Fibroblast of lung (primary cell): ENCODE data around the gene GUCY1A2. TPM values are rescaled to one million over a fixed set of nuclear protein-coding genes. Genes with fewer than 3 reads are reported as not detected.

Source experiments
- DNase-seq, 2 donors: peaks; one replicate each; pipeline versions ENCODE4 v3.0.0 to v3.0.0-alpha.2; 2010; ENCODE audit warnings: low read depth in 2 of 2
- H2AFZ ChIP-seq: 2 replicates; pipeline ENCODE4 v1.5.1; 2012; ENCODE audit warnings: low read length, control low read depth, inconsistent platforms
- H3K27ac ChIP-seq: 2 replicates; pipeline ENCODE4 v1.5.1; 2011; ENCODE audit warnings: low read length, control low read depth; ENCODE audit not compliant: insufficient read depth
- H3K27me3 ChIP-seq: 2 replicates; pipeline ENCODE4 v1.5.1; 2011; ENCODE audit warnings: mild to moderate bottlenecking, low read length; ENCODE audit not compliant: control insufficient read depth, insufficient read depth
- H3K36me3 ChIP-seq: 2 replicates; pipeline ENCODE4 v1.5.1; 2011; ENCODE audit warnings: low read length; ENCODE audit not compliant: control insufficient read depth, insufficient read depth
- H3K4me1 ChIP-seq: 2 replicates; pipeline ENCODE4 v1.5.1; 2011; ENCODE audit warnings: low read length; ENCODE audit not compliant: control insufficient read depth, insufficient read depth; ENCODE audit errors: extremely low read depth
- H3K4me2 ChIP-seq: 2 replicates; pipeline ENCODE4 v1.5.1; 2011; ENCODE audit warnings: low read length, control low read depth; ENCODE audit not compliant: insufficient read depth; ENCODE audit errors: extremely low read depth
- H3K4me3 ChIP-seq, 4 experiments: fragments of 200-600 bp in 1 of 4; sonication (generic) in 1 of 4; replicated peaks in 1 of 4; 2 replicates each; pipeline ENCODE4 v1.5.1; 2011 to 2016; ENCODE audit warnings: low read length in 4 of 4, low read depth in 3 of 4, mild to moderate bottlenecking in 3 of 4, control low read depth in 2 of 4, inconsistent platforms in 1 of 4, mixed read lengths in 1 of 4; ENCODE audit not compliant: insufficient read depth in 1 of 4; ENCODE audit errors: control extremely low read depth in 1 of 4
- H3K79me2 ChIP-seq: 2 replicates; pipeline ENCODE4 v1.5.1; 2012; ENCODE audit warnings: mild to moderate bottlenecking, low read length, inconsistent platforms; ENCODE audit not compliant: control insufficient read depth, insufficient read depth
- H3K9ac ChIP-seq: 2 replicates; pipeline ENCODE4 v1.5.1; 2011; ENCODE audit warnings: mild to moderate bottlenecking, low read length, control low read depth; ENCODE audit not compliant: insufficient read depth
- H3K9me3 ChIP-seq: 2 replicates; pipeline ENCODE4 v1.5.1; 2012; ENCODE audit warnings: low read depth, low read length; ENCODE audit not compliant: control insufficient read depth, insufficient read depth
- H4K20me1 ChIP-seq: 2 replicates; pipeline ENCODE4 v1.5.1; 2011; ENCODE audit warnings: low read length; ENCODE audit not compliant: control insufficient read depth, insufficient read depth; ENCODE audit errors: extremely low read depth
- EZH2 ChIP-seq: IDR thresholded peaks from 2 replicates; pipeline ENCODE4 v1.5.1; 2012; ENCODE audit warnings: low read length, control low read depth, mild to moderate bottlenecking; ENCODE audit errors: missing control alignments
- polyA plus RNA-seq, 2 donors: library from polyadenylated mRNA; depleted of rRNA in 1 of 2; stranded (reverse) in 1 of 2; unstranded in 1 of 2; fragments of >200 nt; gene quantifications; 2 replicates each; pipeline ENCODE4 v1.2.1, GENCODE V29; 2011 to 2012; ENCODE audit warnings: missing spikeins in 1 of 2
- total RNA-seq: library from RNA; depleted of rRNA; stranded (reverse); fragments of >200 nt; gene quantifications from 2 replicates; pipeline ENCODE4 v1.2.1, GENCODE V29; 2014
- TF ChIP-seq, protein P1 (sequence below), 2 donors: IDR thresholded peaks in 1 of 2; conservative IDR thresholded peaks in 1 of 2; 1 replicate in 1 of 2; 2 replicates in 1 of 2; pipeline ENCODE4 v1.5.1; 2011 to 2012; ENCODE audit warnings: low read length in 2 of 2, control low read depth in 1 of 2, inconsistent platforms in 1 of 2, low read depth in 1 of 2, mild to moderate bottlenecking in 1 of 2

Gene GUCY1A2
- total and polyA plus RNA-seq, 2 donors (not counting 1 experiment from before 2014, with no cell fraction given): 0.50 to 1.4 TPM

DNA sequence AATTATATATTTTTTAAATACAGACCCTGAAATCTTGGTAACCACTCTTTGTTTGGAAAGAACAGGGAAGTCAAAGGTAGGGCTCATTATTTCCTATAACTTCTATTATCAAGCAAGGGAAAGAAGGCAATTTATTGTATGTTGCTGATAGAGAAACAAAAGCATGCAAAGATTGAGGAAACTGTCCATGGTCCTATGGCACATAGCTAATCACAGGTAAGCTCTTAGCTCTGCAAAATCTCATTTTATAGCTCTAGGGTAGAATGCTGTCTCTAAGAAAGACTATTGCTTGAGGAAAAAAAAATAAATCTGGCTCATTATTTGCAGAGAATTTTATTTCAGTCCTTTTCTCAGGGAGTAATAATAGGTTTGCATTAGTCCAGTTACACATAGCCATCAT, 7.4 kb upstream of the GUCY1A2 start:
- Histone ChIP-seq H3K4me3 (no peak overlapping the region), H3K4me1 (no peaks in the 10 kb centered on the region), H3K9ac (no peak overlapping the region), H3K27me3 (no peaks in the 10 kb centered on the region), H4K20me1 (no peaks in the 10 kb centered on the region), H3K4me2 (no peak overlapping the region), H3K79me2 (no peaks in the 10 kb centered on the region), H2AFZ (no peak overlapping the region), H3K9me3 (no peaks in the 10 kb centered on the region), H3K36me3 (no peaks in the 10 kb centered on the region), H3K27ac (no peak overlapping the region)
- TF ChIP-seq, protein P1, sequence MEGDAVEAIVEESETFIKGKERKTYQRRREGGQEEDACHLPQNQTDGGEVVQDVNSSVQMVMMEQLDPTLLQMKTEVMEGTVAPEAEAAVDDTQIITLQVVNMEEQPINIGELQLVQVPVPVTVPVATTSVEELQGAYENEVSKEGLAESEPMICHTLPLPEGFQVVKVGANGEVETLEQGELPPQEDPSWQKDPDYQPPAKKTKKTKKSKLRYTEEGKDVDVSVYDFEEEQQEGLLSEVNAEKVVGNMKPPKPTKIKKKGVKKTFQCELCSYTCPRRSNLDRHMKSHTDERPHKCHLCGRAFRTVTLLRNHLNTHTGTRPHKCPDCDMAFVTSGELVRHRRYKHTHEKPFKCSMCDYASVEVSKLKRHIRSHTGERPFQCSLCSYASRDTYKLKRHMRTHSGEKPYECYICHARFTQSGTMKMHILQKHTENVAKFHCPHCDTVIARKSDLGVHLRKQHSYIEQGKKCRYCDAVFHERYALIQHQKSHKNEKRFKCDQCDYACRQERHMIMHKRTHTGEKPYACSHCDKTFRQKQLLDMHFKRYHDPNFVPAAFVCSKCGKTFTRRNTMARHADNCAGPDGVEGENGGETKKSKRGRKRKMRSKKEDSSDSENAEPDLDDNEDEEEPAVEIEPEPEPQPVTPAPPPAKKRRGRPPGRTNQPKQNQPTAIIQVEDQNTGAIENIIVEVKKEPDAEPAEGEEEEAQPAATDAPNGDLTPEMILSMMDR (conservative IDR thresholded peaks at IDR 0.05 in 1 of 2, IDR thresholded peaks at IDR 0.05 in 1 of 2; ENCODE audit: low read depth in 1 of 2, low read length in 2 of 2): no peak
- no peak for TF ChIP-seq EZH2
- no peak for DNase-seq

DNA sequence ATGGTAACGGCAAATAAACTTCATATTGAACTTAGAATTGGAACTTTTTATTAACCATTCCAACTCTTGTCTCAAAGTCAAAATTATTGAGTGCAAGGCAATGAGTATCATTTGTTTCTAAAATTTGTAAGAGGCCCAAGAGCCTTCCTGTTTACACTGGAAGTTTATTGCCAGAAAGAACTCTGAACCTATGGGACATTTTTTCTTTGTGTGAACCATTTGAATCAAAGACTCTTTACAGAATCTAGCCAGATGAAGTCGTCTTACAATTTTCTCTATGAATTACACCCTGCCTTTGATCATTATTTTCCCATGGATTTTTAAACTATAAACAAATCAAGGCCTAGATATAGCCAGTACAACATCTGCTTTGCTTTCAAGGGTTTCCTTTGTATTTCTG, 2.3 kb upstream of the GUCY1A2 start:
- TF ChIP-seq, protein P1 (conservative IDR thresholded peaks at IDR 0.05 in 1 of 2, IDR thresholded peaks at IDR 0.05 in 1 of 2; ENCODE audit: low read depth in 1 of 2, low read length in 2 of 2): no peak
- TF ChIP-seq EZH2: no peak
- Histone ChIP-seq H3K79me2 (no peaks in the 10 kb centered on the region), H3K9me3 (no peaks in the 10 kb centered on the region), H3K4me1 (peaks cover 4% of the 10 kb centered on the region), H3K27ac (no peak overlapping the region), H2AFZ (no peak overlapping the region), H3K4me2 (no peak overlapping the region), H3K9ac (no peak overlapping the region), H4K20me1 (no peaks in the 10 kb centered on the region), H3K36me3 (no peaks in the 10 kb centered on the region), H3K4me3 (no peak overlapping the region), H3K27me3 (peaks cover 4% of the 10 kb centered on the region)
- DNase-seq: no peak

DNA sequence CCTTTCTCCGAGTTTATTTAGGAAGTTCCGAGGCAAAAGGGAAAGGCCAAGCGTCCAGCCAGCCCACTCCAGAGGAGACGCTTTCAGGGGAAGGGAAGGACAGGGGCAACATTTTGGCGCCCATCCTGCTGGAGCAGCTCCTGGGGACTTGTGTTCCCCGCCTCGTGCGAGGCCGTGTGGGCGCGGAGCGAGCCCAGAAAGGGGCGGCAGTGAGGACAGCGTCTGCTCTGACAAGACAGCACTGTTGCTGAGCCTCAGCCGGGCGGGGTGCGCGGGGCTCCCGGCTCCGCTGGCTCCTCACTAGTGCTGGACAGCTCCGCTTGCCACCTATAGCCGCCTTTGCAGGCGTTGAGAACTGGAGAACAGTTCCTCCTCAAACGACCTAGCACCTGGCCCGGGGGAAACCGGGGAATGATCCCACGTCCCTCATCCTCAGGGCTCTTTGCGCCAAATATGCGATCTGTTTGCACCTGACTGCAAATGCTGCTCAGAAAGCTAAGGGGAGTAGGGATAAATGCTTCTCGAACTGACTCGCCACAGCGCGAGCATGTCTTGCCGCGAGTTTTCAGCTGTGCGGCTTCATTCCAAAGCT, 722 bp upstream of the GUCY1A2 start:
- no peaks in the 10 kb centered on the region for H3K36me3 ChIP-seq
- TF ChIP-seq, protein P1 (conservative IDR thresholded peaks at IDR 0.05 in 1 of 2, IDR thresholded peaks at IDR 0.05 in 1 of 2; ENCODE audit: low read depth in 1 of 2, low read length in 2 of 2): no peak
- peak; percentile 57 for TF ChIP-seq EZH2
- peak; percentile 75 to 85 for DNase-seq
- no peaks in the 10 kb centered on the region for H3K79me2 ChIP-seq
- H3K9ac ChIP-seq: no peak overlapping the region
- H3K4me1 ChIP-seq: peaks cover 4% of the 10 kb centered on the region
- no peaks in the 10 kb centered on the region for H4K20me1 ChIP-seq
- no peak overlapping the region for H3K27ac ChIP-seq
- H3K4me3 ChIP-seq: peak overlapping the region; percentile 32 to 54 (median 43)
- no peak overlapping the region for H2AFZ ChIP-seq
- no peaks in the 10 kb centered on the region for H3K9me3 ChIP-seq
- peaks cover 4% of the 10 kb centered on the region for H3K27me3 ChIP-seq
- peak overlapping the region; percentile 81 for H3K4me2 ChIP-seq
